Measurements from ENCODE around the gene PSD2.

PSD2 gene

DNA sequence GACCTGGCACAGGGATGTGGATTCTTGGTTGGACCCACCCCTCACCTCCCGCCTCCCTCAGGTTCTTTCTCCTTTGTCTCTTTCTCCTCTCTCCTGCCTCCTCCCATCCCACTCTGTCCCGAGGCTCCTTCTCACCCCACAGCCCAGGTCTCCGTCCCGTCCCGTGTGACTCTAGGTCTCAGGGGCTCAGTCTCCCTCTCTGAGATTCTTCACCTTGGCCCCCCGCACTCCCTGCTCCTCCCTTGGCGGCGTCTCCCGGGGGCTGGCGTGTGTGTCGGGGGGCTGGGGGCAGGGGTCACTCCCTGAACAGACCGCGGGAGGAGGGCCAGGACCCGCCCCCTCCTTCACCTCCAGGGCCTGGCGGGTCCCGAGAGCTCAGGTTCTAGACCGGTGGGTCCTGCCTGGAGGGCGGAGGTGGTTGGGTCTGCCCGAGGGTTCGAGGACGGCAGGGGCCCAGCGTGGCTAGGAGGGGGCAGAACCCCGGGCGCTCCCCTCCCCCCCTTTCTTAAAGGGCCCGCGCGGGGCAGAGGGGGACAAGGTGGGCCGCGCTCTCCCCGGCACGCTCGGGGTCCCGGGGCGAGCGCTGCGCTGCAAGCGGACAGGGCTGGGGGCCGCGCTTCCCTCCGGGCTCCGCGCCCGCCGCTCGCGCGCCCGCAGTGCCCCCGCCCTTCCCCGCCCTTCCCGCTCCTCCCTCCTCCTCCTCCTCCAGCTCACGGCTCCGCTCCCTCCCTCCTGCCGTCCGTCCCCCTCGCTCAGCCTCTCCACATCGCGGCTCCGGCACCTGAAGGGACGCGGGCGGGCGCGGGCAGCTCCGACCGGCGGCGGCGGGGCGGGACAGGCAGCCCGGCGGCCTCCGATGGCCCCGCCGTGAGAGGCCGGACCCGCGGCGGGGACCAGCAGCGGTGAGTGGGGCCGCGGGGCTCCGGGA lies at the start of gene PSD2:
PSD2 (plus strand) TSS at position 735 of the 928 bp plus-strand sequence. CDS start 13,633 bp downstream, outside the sequence.
- DNase-seq (ENCODE audit: low read depth in 2 of 2), result no peak

DNA sequence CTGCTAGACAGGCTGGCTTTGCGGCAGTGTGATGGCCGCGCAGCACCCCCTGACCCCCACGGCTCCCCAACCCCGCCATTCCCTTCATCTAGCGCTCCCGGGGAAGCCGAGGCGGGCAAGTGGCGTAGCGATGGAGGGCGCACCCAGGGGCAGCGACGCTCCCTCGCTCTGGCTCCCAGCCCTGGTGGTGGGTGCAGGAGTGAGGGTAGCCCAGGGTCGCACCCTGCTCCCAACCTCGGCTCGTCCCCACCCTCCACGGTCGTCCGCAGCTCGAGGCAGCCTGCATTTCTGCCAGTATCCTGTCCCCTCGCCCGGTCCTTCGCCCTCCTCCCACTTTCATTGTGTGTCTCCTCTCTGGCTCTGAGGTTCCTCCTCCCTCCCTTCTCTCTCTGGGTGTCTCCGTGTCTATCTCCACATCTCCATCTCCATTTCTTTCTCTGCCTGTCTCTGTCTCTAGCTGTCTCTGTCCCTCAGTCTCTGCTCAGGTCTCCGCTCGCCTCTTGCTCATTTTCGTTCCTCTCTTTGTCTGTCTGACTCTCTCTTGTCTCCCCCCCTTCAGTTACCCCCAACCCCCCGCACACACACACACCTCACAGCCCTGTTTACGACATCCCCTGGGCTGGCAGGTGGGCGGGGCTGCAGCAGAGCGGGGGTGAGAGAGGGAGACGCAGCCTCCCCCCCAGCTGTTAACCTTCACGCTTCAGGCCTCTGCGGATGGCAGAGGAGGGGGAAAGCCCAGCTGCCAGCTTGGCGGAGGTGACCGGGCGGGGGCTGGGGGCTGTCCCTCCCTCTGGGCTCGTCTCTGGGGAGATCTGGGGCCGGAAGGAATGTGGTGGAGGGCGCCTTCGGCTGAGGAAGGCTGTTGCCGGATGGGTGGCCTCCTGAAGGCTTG lies 48.7 kb upstream of the PSD2 start:
- DNase-seq (ENCODE audit: low read depth in 2 of 2), result no peak

DNA sequence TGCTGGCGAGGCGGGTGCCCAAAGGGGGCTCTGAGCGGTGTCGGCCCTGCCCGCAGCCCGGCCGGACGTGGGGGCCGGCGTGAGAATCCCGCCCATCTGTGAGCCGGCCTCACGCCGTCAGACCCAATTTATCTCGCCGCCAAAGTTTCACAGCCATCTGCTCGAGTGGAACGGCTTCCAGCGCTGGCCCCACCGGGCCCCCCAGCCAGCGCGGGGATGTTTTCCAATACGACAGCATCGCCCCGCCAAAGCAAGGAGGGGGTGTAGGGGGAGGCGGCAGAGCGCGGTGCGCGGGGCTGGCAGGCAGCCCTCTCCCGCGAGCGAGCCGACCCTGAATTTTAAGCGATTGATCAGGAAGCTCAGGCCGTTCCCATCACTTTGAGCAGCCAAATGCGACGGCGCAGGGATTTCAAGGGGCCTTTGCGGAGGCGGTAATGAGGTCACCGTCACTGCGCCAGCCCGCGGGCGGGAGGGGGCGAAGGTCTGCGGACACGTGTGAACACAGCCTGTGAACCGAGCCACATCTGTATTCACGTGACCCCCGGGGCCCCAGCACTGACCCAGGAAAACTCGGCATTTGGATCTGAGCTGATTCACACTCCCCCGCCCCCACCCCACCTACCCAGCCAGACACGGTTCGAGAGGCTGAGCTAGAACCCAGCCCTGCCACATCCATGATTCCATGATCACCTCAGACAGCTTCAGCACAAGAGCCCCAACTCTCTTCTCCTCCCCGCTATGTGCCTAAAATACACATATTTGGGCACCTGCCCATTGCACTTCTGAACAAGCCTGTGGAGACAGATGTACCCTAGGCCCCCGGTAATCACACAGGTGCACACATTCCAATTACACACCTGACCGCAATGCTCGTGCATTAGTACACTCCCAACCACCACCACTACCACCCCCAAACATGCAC lies 47.8 kb upstream of the PSD2 start:
- no peak for DNase-seq (ENCODE audit: low read depth in 2 of 2)

DNA sequence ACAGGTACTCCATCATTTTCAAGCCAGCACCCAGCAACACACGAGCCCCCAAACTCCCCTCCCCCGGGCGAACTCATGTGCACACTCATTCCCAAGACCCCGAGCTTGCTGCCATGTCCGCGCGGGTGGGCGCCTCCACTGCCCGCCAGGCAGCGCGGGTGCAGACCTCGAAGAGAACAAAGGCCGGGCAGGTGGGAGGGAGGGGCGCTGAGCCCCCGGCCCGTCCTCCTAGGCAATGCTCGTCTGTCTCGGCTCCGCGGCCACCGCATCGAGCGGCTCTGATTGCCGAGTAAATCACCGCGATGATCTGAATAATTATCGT lies 47.1 kb upstream of the PSD2 start:
- no peak for DNase-seq (ENCODE audit: low read depth in 2 of 2)

DNA sequence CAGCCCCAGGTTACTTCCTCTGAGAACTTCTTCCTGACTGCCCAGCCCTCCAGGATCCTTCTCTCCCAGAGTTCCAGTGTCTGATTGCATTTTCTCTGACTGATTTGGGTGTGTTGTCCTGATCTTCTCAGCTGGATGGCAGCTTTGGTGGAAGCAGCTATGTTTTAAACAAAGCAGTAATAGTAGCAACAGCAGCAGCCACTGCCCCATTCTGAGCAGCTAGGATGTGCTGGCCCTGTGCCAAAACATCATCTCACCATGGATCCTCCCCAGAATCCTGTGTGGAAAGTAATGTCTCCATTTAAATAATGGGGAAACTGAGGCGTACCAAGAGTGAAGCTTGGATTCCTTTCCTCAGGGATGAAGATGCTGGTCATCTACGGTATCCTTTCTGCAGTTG lies 46.4 kb upstream of the PSD2 start:
- DNase-seq (ENCODE audit: low read depth in 2 of 2), result no peak

DNA sequence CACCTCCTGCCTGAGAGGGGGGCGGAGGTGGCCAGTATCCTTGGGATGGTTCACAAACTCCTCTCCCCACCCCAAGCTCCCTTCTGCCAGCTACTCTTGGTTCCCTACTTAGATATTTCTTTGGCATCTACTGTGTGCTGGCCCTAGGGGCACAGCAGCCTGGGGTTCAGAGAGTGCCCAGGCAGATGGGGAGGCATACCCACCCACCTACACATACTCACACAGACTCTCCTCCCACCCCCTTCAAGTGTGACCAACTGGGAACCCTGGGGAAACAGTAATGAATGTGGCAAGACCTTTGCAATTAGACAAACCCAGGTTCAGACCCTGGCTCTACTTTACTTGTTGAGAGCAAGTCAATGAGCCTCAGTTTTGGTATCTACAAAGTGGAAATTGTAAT lies 44.4 kb upstream of the PSD2 start:
- DNase-seq (ENCODE audit: low read depth in 2 of 2), result no peak

DNA sequence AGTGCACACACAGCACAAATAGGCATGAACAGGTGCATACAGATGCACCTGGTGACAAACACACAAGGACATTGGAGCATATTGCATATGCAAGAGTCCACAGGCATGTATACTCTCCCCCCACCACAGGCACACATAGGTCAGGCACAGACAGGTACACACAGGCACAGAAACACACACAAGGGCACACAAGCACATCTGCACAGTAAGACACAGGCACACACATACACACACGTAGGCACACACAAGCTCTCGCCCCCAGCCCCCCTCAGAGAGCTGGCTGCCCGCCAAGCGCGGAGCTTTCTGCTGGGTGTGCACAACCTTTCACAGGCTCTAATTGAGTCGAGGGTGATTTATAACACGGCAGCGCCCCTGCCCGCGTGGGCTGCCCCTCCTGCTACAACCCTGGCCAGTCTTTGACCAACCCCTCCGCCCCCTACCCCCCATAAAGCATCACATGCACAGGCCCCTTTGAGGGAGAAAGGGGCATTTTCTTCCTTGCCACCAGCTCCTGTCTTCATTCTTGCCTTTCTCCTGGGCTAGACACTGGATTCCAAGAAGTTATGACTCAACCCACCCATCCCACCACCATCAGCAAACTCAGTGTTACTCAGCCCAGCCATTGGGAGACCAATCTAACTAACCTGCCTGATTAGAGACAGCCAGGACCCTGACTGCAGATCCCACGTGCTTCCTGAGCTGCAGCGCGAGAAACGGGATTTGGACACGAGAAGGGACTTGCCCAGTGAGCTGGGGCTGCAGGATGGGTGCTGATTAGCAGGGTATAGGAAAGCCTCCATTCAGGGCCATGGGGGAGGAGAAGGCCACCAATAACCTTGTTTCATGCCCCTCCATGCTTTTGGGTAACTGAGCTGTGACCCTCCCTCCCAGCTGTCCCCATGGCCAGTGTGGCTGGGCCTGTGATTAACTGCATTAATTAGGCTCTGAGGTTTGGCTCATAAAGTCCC lies 42.8 kb upstream of the PSD2 start:
- DNase-seq (ENCODE audit: low read depth in 2 of 2), result no peak

DNA sequence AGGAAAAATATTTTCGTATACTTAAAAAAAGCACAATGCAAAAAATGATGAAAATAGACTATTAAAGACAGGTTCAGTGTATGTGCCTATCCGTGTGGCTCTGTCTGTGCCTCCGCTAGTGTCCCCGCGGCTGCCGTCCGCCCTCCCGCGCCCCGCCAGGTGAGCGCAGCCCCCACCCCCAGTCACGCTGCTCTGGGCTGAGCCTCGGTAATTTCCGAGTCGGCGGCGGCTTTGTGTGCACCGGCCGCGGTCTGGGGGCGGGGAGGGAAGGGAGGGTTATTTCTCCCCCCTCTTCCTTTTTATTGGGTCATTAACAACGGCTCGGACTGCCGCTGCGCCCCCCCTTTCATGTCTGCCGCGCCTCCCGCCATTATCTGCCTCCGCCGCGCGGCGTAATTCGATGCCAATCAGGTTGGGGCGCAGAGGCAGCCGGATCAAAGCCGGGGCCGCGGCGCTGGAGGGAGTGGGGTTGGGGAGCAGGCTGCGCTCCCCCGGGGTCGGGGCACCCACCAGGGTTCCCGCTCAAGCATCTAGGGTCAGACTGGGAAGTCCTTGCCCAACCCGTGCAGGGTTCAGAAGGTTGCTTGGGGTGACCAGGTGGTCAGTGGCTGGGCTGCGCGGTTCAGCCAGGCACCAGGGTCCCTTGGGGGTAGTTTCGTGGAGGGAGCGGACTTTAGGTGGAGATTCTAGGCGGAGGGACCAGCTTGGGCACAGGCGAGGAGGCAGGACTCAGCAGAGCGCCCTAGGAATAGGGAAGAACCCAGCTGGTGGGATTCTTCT lies 39.5 kb upstream of the PSD2 start:
- DNase-seq (ENCODE audit: low read depth in 2 of 2), result no peak

DNA sequence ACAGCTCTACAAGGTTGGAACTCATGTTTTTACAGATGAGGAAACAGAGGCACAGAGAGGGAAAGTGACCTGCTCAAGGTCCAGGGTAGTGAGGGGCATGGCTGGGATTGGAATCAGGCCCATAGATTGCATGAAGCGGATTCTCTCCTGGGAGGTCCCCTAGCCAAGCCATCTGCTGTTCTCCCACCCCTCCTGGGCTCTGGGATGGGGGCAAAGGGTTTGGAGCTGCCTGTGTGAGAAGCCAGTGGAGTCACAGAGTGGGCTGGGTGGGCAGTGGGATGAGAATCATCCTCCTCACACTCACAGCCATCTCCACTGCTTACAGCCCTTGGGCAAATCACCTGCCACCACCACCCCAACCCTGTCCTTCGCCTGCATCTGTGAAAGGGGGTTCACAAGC lies 38.6 kb upstream of the PSD2 start:
- DNase-seq (ENCODE audit: low read depth in 2 of 2), result no peak

DNA sequence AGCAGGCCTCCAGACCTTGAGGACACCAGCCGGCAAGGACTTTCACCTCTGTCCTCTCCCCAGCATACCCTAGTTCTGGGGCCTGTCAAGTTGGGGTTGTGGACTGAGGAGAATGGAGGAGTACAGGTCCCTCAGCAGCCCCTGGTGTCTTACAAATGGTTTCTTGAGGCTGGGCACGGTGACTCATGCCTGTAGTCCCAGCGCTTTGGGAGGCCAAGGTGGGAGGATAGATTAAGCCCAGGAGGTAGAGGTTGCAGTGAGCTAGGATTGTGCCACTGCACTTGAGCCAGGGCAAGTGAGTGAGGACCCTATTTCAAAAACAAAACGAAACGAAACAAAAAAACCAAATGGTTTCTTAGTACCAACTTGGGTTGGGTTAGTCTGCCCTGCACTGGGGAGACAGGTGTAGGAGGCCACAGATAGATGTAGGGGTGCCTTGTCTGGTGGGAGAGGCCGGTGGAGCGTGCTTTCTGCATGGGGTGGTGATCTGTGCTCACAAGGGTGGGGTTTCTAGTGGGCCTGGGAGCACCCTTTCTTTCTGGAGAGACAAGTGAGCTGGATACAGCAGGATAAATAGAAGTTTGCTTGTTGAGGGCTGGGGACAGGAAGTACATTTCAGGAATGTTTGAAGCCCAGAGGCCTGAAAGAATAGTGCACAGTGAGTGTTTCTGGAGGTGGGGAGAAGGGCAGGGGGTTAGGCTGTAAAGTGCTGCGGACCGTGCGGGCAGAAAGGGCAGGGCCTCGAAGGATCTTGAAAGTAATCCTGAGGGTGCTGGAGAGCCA lies 37.7 kb upstream of the PSD2 start:
- no peak for DNase-seq (ENCODE audit: low read depth in 2 of 2)

DNA sequence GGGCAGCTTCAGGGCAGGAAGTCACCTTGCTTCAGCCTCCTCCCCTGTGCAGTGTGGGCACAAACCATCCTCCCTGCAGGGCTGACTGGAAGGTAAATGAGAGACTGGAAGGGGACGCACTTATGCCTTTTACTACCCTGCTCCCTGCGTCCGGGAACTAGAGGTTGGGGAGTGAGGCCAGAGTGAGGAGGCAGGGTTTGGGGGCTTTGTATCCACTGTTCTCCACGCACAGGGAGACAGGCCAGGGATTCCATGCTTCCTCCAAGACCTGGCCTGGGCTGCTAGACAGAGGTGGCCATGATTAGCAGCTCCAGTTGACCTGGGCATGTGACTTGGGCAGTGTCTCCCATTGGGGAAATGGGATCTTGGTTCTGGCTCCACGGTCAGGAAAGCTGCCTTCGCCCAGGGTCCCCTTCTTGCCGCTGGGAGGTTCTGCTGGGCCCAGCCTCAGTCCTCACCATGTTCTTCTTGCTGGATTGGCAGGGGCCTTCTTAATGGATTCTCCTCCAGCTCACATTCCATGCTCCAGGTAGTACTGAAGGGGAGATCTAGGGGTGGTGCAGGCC lies 37.0 kb upstream of the PSD2 start:
- DNase-seq (ENCODE audit: low read depth in 2 of 2), result no peak

DNA sequence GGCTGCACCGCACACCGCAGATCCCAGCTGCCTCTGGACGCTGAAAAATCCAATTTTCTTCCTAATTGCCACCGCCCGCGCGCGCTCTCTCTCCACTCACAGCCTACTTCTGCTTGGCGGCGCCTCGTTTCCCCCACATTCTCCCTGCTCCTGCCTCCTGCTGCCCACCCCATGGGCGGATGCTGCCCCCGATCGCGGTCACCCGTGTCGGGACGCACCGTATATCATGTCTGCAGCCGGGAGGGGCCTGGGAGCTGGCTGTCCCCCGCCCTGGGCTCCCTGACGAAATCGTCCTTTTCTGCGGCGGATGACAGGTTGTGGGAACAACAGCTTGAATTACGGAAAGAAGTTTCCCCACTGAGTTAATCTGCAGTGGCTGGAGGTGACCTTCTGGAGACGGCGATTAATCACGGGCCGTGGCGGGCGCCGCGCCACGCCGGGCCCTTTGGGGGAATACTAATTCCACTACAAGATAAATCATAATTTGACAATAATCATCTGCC lies 36.3 kb upstream of the PSD2 start:
- no peak for DNase-seq (ENCODE audit: low read depth in 2 of 2)

DNA sequence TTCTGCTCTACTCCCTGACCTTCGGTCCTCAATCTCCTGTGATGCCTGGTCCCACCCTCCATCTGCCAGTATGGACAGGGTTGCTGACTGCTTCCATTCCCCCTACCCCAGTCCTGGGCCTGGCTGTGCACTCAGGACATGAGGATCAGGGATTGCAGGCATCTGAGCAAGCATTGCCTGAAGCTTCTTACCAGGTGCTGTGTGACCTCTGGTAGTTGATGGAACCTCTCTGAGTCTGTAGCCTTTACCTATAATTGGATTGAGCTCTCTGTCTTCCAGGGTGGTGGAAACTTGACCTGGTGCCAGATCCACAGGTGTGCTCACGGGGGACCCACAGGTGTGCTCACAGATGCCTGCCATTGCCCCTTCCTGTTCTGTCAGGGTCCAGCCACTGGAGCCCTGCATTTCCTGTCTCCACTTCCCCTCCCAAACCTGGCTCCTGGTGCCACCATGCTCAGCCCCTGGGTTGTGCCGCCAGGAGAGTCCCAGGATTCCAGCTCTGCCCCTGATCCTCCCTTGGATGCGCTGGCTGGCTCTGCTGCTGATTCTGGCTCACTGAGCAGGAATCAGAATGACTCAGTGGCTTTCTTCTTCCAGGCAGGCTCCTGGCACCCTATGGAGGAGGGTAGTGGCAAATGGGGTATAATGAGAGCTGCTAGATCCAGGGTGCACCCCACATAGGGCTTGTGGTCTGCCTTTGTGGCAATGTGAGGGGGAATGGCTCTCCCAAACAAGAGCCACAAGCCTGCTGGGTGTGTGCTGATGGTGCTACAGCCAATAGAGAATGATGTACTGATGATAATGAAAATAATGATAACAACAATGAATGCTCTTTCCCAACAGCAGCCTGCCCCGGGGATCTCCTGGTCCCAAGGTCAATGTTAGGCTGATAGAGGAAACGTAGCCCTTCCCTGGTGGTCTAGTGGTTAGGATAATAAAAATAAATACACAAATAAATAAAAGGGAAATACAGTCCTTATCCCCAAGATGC lies 35.2 kb upstream of the PSD2 start:
- no peak for DNase-seq (ENCODE audit: low read depth in 2 of 2)

DNA sequence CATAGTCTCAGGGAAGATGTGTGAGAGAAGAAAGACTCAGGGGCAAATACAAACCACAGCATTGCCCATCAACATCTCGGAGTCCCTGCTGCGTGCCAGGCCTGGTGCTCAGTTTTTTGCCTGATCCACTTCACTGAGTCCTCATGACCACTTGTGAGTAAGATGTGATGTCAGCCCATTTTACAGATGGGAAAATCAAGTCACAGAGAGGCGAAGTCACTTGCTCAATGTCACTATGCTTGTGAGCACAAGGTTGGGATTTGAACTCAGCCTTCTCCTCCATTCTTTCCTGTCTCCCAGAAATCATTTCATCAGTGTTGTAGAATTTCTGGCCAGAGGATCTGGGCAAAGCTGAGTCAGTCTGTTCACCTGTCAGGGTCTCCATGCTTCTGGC lies 34.6 kb upstream of the PSD2 start:
- DNase-seq (ENCODE audit: low read depth in 2 of 2), result no peak

DNA sequence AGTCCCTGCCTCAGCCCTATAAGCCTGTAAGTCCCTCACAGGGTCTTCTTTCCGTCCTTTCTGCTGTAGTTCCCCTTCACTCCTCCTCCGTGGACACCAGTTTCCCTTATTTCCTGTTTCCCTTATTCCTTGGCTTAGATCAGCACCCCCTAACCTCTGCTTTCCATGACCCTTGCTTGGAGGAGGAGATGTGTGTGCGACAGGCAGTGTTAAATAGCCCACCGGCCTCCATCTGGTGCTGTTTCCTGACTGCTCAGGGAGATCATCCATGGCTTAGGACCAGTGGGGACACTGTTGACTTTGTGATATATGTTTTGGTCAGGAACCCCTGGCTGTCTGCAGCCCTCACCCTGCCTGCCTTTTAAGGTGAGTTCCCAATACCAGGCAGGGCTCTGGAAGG lies 34.1 kb upstream of the PSD2 start:
- DNase-seq (ENCODE audit: low read depth in 2 of 2), result no peak

DNA sequence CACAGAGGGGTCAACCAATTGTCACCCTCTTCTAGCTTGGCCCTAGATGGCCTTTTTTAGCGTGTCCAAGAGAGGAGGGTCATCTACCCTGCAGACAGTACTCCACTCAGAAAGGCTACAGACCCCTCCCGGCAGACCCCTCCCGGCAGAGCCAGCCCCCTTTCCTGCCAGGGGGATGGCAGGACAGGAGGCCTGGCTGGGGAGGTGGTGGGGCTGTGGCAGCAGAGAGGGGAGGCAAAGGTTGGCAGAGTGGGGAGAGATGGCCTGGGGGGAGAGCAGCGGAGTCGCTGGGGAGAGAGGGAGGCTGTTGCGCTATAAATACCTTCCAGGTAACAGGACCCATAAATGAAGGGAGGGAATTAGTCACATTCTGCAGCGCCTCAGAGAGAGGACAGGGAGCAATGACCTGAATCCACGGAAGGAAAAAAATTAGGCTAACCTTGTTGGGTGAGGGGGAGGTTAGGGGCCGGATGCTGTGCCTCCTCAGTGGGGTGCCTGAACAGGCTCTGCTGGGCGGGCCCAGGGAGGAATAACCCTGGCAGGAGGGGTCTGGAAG lies 32.9 kb upstream of the PSD2 start:
- no peak for DNase-seq (ENCODE audit: low read depth in 2 of 2)
